Testis (tissue), 3 donors: ENCODE data around the gene ANKRD63. TPM values are rescaled to one million over a fixed set of nuclear protein-coding genes. Genes with fewer than 3 reads are reported as not detected.

Experiments
- DNase-seq: peaks from one replicate; pipeline ENCODE4 v3.0.0-alpha.2; 2019
- H3K27ac ChIP-seq, 2 donors: fragments of 200-600 bp; sonication (generic); one replicate each; pipeline ENCODE4 v1.5.1; 2019
- H3K27me3 ChIP-seq: fragments of 200-600 bp; sonication (generic); one replicate; pipeline ENCODE4 v1.5.1; 2019
- H3K36me3 ChIP-seq: fragments of 200-600 bp; sonication (generic); one replicate; pipeline ENCODE4 v1.5.1; 2017; ENCODE audit warnings: low read depth; ENCODE audit errors: missing control alignments
- H3K4me1 ChIP-seq: fragments of 200-600 bp; sonication (generic); one replicate; pipeline ENCODE4 v1.5.1; 2019
- H3K4me3 ChIP-seq, 2 donors: fragments of 200-600 bp; sonication (generic); one replicate each; pipeline ENCODE4 v1.5.1; 2017 to 2019
- H3K9me3 ChIP-seq: fragments of 200-600 bp; sonication (generic); one replicate; pipeline ENCODE4 v1.5.1; 2017
- POLR2A ChIP-seq: fragments of 450-650 bp; IDR thresholded peaks from one replicate; pipeline ENCODE4 v1.6.1; 2017; ENCODE audit warnings: antibody characterized with exemption, mild to moderate bottlenecking, moderate library complexity
- WGBS, 2 donors: methylation state at CpG; one replicate each; pipeline ENCODE4 v1.1.5; 2018; 5-methylcytosine and 5-hydroxymethylcytosine counted together
- intact Hi-C: fragments of 100-400 bp; cut with DNase I; formaldehyde crosslinking; loops from one replicate; pipeline ENCODE4 v1.15.1; 2023; ENCODE audit warnings: low total_unique reads
- polyA plus RNA-seq: library from polyadenylated mRNA; stranded (reverse); fragments of 350-450 nt; fragmentation: Illumina TruSeq; extraction: RNeasy Lipid Tissue Mini Kit (QIAGEN cat#74804); gene quantifications from one replicate; pipeline ENCODE4 v1.2.3, GENCODE V29; 2014; ENCODE audit warnings: low read depth, low replicate concordance; ENCODE audit not compliant: insufficient read depth
- total RNA-seq, 2 donors: library from RNA; depleted of rRNA; stranded (reverse); fragments of >200 nt; gene quantifications; one replicate each; pipeline ENCODE4 v1.2.3, GENCODE V29; 2016
- TF ChIP-seq, protein P1 (sequence below), 3 experiments: fragments of 450-650 bp in 2 of 3; fragments of 200-600 bp in 1 of 3; sonication (generic) in 1 of 3; IDR thresholded peaks; one replicate each; pipeline ENCODE4 v1.5.1; 2016 to 2019; ENCODE audit warnings: antibody characterized with exemption in 3 of 3, mild to moderate bottlenecking in 2 of 3, moderate library complexity in 1 of 3

ANKRD63 gene
- total and polyA plus RNA-seq, 3 donors from 2014 or later, result 3.1 to 11.8 TPM; not detected in 1

DNA sequence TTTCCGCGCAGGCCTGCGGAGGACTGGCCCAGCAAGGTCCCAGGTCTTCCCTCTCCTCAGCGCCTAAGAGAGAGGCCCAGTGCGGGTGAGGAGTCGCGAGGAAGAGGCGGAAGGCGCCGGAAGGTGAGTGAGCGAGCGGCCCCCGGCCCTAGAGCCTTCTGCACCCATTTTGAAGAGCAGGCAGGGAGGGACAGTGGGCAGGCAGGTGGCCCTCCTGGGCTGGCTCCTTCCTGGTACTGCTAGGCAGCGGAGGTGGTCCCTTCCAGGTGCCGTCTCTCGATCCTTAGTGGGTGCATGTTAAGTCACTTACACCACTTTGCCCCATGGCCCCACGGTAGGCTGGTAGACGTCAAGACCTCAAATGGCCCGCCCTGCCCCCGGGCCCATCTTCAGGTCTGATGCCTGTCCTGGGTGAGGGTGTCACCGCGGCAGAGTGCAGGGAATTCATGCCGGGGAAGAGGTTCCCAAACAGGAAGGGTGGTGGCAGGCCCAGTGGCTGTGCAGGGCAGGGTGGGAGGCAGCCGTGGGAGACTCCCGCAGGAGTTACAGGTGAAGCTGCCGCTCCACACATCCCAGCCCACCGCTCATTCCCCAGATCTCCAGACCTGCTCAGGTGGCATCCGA, 29.6 kb downstream of the ANKRD63 start:
- no peak for DNase-seq
- no peak for TF ChIP-seq POLR2A
- TF ChIP-seq, protein P1, sequence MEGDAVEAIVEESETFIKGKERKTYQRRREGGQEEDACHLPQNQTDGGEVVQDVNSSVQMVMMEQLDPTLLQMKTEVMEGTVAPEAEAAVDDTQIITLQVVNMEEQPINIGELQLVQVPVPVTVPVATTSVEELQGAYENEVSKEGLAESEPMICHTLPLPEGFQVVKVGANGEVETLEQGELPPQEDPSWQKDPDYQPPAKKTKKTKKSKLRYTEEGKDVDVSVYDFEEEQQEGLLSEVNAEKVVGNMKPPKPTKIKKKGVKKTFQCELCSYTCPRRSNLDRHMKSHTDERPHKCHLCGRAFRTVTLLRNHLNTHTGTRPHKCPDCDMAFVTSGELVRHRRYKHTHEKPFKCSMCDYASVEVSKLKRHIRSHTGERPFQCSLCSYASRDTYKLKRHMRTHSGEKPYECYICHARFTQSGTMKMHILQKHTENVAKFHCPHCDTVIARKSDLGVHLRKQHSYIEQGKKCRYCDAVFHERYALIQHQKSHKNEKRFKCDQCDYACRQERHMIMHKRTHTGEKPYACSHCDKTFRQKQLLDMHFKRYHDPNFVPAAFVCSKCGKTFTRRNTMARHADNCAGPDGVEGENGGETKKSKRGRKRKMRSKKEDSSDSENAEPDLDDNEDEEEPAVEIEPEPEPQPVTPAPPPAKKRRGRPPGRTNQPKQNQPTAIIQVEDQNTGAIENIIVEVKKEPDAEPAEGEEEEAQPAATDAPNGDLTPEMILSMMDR (IDR thresholded peaks at IDR 0.05), result no peak
- intact Hi-C loops, result no loop called here
- H3K9me3 ChIP-seq, result no peaks in the 10 kb centered on the region
- H3K36me3 ChIP-seq, result no peaks in the 10 kb centered on the region
- H3K4me3 ChIP-seq, result peak overlapping the region; percentile 56 to 70
- WGBS, 2 donors, result 25 to 35% methylated on average over 25 to 28 of the region's 28 CpGs
- H3K27ac ChIP-seq, result peak overlapping the region; percentile 64 to 66
- no peaks in the 10 kb centered on the region for H3K27me3 ChIP-seq
- peaks cover 45% of the 10 kb centered on the region for H3K4me1 ChIP-seq

DNA sequence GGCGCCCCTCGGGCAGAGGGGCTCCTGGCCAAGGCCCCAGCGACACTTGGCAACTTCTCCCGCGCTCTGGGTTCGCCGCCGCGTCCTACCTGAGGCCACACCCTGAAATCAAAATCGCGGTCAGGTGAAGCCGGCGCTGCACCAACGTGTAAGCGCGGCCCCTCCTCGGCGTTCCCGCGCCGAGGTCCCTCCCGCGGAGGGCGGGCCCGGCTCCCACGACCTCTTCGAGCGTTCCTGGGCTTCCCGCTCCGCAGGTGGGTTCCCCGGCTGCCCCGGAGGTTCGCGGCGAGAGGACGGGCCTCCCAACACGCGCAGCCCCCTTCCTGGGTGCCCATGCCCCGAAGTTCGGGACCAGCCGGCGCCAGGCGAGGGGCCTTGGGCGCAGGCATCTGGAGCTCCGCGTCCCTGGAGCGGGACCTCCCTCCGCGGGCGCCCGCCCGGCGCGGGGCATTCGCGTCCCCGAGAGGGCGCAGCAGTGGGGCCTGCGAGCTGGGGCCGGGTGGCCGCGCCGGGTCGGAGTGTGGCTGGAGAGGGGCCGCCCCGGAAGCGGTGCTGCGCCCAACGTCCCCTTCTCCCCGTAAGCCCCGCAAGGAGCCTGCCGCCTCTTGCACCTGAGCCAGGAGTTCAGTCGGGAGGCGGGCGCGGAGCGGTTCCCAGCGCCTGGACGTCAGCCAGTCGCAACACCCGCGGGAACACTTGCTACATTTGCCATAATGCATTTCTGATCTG, 30.3 kb downstream of the ANKRD63 start:
- Histone ChIP-seq H3K27me3 (no peaks in the 10 kb centered on the region), H3K9me3 (no peaks in the 10 kb centered on the region), H3K27ac (peak overlapping the region; percentile 64 to 66), H3K4me1 (peaks cover 45% of the 10 kb centered on the region), H3K4me3 (peak overlapping the region; percentile 56 to 70), H3K36me3 (no peaks in the 10 kb centered on the region)
- WGBS, 2 donors, result 5% methylated on average over 35 of the region's 82 CpGs; no CpG with 5 or more reads in 1 of the 2 donors
- intact Hi-C loops, result no loop called here
- peak; percentile 74 for DNase-seq
- TF ChIP-seq POLR2A, result no peak
- TF ChIP-seq, protein P1 (IDR thresholded peaks at IDR 0.05), result no peak

DNA sequence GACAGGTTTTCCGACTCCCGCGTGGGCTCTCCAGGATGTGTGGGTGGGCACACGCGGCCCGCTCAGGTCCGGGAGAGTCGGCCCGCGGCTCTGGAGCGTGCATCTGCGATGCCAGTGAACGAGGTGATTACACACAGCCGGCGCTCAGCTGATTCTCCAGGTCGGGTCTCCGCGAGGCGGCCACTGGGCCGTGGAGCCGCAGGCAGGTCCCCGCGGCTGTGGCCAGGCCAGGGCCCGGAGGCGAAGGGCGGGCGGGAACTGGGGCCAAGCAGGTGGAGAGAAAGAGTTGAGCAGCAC, 30.8 kb downstream of the ANKRD63 start:
- no peak for DNase-seq
- 60% methylated on average over 27 of the region's 27 CpGs; no CpG with 5 or more reads in 1 of the 2 donors for WGBS, 2 donors

DNA sequence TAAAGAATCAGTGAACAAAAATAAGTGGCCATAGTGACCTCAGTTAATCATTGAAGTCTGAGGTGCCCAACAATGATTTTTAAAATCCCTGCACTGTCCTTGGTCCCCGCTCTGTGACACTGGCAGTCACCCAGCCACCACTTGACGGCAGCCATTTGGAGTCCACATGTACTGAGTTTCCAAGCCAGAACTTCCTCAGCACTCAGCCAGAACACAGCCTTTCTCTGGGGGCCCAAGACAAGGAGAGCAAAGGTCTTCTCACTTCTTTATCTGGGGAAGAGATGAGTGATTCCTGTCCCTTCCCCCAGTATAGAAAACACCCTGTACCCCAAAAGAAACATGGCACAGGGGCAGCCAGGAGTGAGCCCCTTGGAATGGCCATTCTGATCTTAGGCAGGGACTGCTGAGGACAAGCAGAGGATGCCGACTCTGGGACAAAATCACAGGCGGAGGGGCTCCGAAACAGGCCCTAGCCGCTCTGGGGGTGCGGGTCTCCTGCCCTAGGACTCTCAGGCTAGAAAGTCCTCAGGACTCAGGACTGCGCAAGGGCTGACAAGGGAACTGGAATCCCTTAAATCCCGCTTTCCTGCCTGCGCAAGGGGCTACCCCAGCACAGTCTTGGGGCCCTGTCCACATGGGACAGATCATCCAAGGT, 31.3 kb downstream of the ANKRD63 start:
- 33 to 69% methylated on average over 2 to 10 of the region's 10 CpGs for WGBS, 2 donors
- Histone ChIP-seq H3K36me3 (no peaks in the 10 kb centered on the region), H3K4me3 (peak overlapping the region in 1 of 2 donors; percentile 70), H3K9me3 (no peaks in the 10 kb centered on the region), H3K27me3 (no peaks in the 10 kb centered on the region), H3K27ac (peak overlapping the region; percentile 64 to 66), H3K4me1 (peaks cover 38% of the 10 kb centered on the region)
- intact Hi-C loops, result no loop called here
- no peak for DNase-seq
- no peak for TF ChIP-seq POLR2A
- TF ChIP-seq, protein P1 (IDR thresholded peaks at IDR 0.05), result no peak

More for the DNA sequence above, 30.8 kb downstream of the ANKRD63 start:
- Histone ChIP-seq H3K9me3 (no peaks in the 10 kb centered on the region), H3K36me3 (no peaks in the 10 kb centered on the region), H3K4me3 (peak overlapping the region; percentile 56 to 70), H3K27ac (peak overlapping the region; percentile 64 to 66), H3K4me1 (peaks cover 43% of the 10 kb centered on the region), H3K27me3 (no peaks in the 10 kb centered on the region)
- TF ChIP-seq, protein P1 (IDR thresholded peaks at IDR 0.05), result no peak
- TF ChIP-seq POLR2A, result no peak
- intact Hi-C loops, result no loop called here
